ENCODE data around the gene G6PD. TPM values are rescaled to one million over a fixed set of nuclear protein-coding genes. Genes with fewer than 3 reads are reported as not detected.

The G6PD gene
- total and polyA plus RNA-seq, 2 of the 8 experiments (the other 6 are each of a cell fraction or from before 2014, with no cell fraction given) = 47.3 to 55.1 TPM

DNA sequence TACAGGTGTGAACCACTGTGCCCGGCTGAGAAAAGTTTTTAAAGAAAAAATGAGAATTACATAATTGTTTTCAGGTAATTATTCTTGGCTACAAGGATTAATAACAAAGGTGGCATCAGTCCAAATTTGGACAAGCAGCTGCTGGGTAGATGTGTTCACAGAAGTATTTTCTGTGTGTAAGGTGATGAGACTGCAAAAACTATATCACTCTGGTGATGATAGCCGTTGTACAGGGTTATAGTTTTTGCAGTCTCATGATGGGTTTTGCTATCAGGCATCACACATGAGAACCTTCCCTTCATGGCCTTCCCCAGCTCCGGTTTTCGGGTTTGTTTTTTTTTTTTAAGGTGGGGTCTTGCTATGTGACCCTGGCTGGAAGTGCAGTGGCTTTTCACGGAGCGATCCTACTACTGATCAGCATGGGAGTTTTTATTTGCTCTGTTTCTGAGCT lies 51.1 kb downstream of the G6PD start:
- Histone ChIP-seq H3K4me1 (replicated peaks in 1 of 4; ENCODE audit: control insufficient read depth in 3 of 4, insufficient read depth in 4 of 4, low read length in 3 of 4) (no peaks in the 10 kb centered on the region), H3K9ac (replicated peaks in 1 of 4; ENCODE audit: extremely low read depth in 1 of 4, low read depth in 3 of 4, low read length in 3 of 4) (no peak overlapping the region), H3K4me3 (ENCODE audit: extremely low read depth in 1 of 4, insufficient read depth in 2 of 4, low read depth in 3 of 4, low read length in 4 of 4) (no peak overlapping the region), H3K4ac (replicated peaks; ENCODE audit: insufficient read length, low read depth, low read length) (no peak overlapping the region), H3K79me1 (ENCODE audit: low read depth, low read length) (no peaks in the 10 kb centered on the region), H2BK15ac (ENCODE audit: low read length) (no peak overlapping the region), H4K91ac (replicated peaks; ENCODE audit: insufficient read length, low read length) (no peak overlapping the region), H3K56ac (replicated peaks; ENCODE audit: insufficient read length, low read depth, low read length) (no peak overlapping the region), H4K20me1 (replicated peaks in 1 of 2; ENCODE audit: control insufficient read depth in 1 of 2, insufficient read depth in 2 of 2, low read length in 2 of 2) (no peaks in the 10 kb centered on the region), H2BK5ac (ENCODE audit: low read depth, low read length) (no peak overlapping the region), H3K27me3 (replicated peaks in 1 of 4; ENCODE audit: control insufficient read depth in 3 of 4, extremely low read depth in 1 of 4, insufficient read depth in 3 of 4, low read length in 3 of 4) (no peaks in the 10 kb centered on the region), H2BK120ac (replicated peaks; ENCODE audit: low read depth, low read length) (no peak overlapping the region), H3K4me2 (ENCODE audit: insufficient read depth in 1 of 2, low read depth in 2 of 2, low read length in 2 of 2) (no peak overlapping the region), H2BK20ac (ENCODE audit: low read length) (no peak overlapping the region), H4K8ac (ENCODE audit: extremely low read depth, insufficient read depth, low read length) (no peak overlapping the region), H2AFZ (ENCODE audit: low read length) (no peak overlapping the region), H4K5ac (ENCODE audit: insufficient read length, low read depth, low read length) (no peak overlapping the region), H3K23ac (ENCODE audit: insufficient read length) (no peak overlapping the region), H3K18ac (ENCODE audit: extremely low read depth, low read length) (no peak overlapping the region), H3K14ac (ENCODE audit: insufficient read length) (no peak overlapping the region), H3K36me3 (ENCODE audit: control insufficient read depth in 2 of 4, insufficient read depth in 4 of 4, low read length in 3 of 4) (no peaks in the 10 kb centered on the region), H3K9me3 (ENCODE audit: insufficient read depth in 2 of 2, low read depth in 1 of 2, low read length in 1 of 2) (no peaks in the 10 kb centered on the region), H3K27ac (ENCODE audit: low read depth, low read length) (no peak overlapping the region), H3K79me2 (ENCODE audit: control insufficient read depth in 1 of 2, insufficient read depth in 2 of 2, low read length in 2 of 2) (no peaks in the 10 kb centered on the region), H3K23me2 (ENCODE audit: low read depth, low read length) (no peaks in the 10 kb centered on the region), H2AK5ac (ENCODE audit: low read depth, low read length) (no peak overlapping the region), H2BK12ac (ENCODE audit: low read depth, low read length) (no peak overlapping the region)
- DNase-seq (ENCODE audit: low read depth in 1 of 2, low spot score in 2 of 2) = no peak
- 83% methylated on average over 6 of the region's 6 CpGs; no CpG with 5 or more reads in 1 of the 2 experiments for WGBS, 2 experiments (ENCODE audit: extremely low coverage in 1 of 2, insufficient coverage in 1 of 2, insufficient read length in 1 of 2, insufficient replicate concordance in 2 of 2, low coverage in 1 of 2, low lambda C conversion rate in 2 of 2, missing lambda C conversion rate in 1 of 2)
- FAIRE-seq = no peak
- ChIA-PET POLR2A (ENCODE audit: partially characterized antibody) (interaction anchor here (0.8 kb wide), 1 partner anchor 98 kb away, joined by 3 read pairs; no protein-coding TSS in a partner anchor), CTCF (ENCODE audit: partially characterized antibody) (no interaction called here)
- TF ChIP-seq SIN3A (conservative IDR thresholded peaks at IDR 0.05 in 1 of 2, IDR thresholded peaks at IDR 0.05 in 1 of 2; ENCODE audit: low read depth in 1 of 2, low read length in 2 of 2) (no peak), GTF2F1 (IDR thresholded peaks at IDR 0.05; ENCODE audit: borderline replicate concordance, low read depth, low read length) (no peak), POLR2AphosphoS5 (IDR thresholded peaks at IDR 0.05; ENCODE audit: low read depth, low read length) (no peak), EGR1 (IDR thresholded peaks at IDR 0.05; ENCODE audit: borderline replicate concordance, low read depth, low read length) (no peak), KDM5A (IDR thresholded peaks at IDR 0.05; ENCODE audit: low read length) (no peak), CREB1 (IDR thresholded peaks at IDR 0.05) (no peak), BRCA1 (IDR thresholded peaks at IDR 0.05; ENCODE audit: low read depth, low read length) (no peak), CTCF (IDR thresholded peaks at IDR 0.05; ENCODE audit: control extremely low read depth in 1 of 3, insufficient read depth in 1 of 3, low read depth in 1 of 3, low read length in 3 of 3) (no peak), SUZ12 (IDR thresholded peaks at IDR 0.05; ENCODE audit: low read length) (no peak), SIRT6 (IDR thresholded peaks at IDR 0.05; ENCODE audit: low read length) (no peak), ZNF274 (IDR thresholded peaks at IDR 0.05; ENCODE audit: borderline replicate concordance, extremely low read depth, low read length) (no peak), TAF1 (IDR thresholded peaks at IDR 0.05; ENCODE audit: low read depth, low read length) (no peak)

All from H1 (cell line).